ENCODE data around the gene PEMT. TPM values are rescaled to one million over a fixed set of nuclear protein-coding genes. Genes with fewer than 3 reads are reported as not detected.

The PEMT gene
- total and polyA plus RNA-seq, 2 donors (not counting 1 experiment from before 2014, with no cell fraction given), result 10.7 to 20.3 TPM

DNA sequence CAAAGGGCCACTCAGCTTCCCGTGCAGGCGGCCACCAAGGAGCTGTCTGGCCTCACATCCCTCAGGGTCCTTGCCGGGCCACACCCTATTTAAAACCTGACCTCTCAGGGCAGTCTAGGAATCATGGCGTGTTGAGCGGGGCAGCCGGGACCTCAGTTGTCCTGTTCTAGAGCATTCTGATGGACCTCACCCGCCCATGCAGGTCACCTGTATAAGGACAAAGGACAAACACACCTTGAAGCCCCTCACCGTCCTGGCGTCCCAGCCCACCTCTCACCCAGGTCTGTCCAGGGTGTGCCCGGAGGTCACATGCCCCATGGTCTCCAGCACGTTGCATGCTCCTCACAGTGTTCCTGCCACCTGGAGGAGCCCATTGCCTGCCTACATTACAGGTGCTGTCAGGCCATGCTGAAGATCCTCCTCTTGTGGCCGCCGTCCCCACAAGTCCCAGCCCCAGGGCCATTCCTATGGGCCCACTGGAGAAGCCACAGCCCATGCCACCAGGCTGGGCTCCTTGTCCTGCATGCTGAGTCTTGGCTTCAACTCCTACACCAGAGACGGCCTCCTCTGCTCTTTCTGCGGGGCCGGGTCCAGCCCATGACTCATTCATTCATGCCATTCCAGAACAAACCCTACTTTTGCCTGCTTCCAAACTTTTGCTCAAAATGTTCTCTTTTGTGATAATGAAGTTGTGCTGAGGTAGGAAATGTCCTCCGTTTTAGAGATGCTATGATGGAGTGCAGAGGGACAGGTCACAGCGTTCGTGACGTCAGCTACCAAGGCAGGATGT lies 46.3 kb downstream of the PEMT start:
- Histone ChIP-seq H3K79me2 (ENCODE audit: control insufficient read depth, insufficient read depth, low read length) (no peaks in the 10 kb centered on the region), H3K36me3 (replicated peaks in 1 of 2; ENCODE audit: control extremely low read depth in 1 of 2, control insufficient read depth in 1 of 2, extremely low read depth in 1 of 2, insufficient read depth in 2 of 2, low read length in 1 of 2) (no peaks in the 10 kb centered on the region), H3K4me1 (ENCODE audit: control insufficient read depth in 2 of 2, insufficient read depth in 2 of 2, low read length in 2 of 2) (no peaks in the 10 kb centered on the region), H3K4me2 (replicated peaks; ENCODE audit: low read depth, low read length, poor library complexity, severe bottlenecking) (no peak overlapping the region), H3K9ac (ENCODE audit: low read length) (no peak overlapping the region), H2AFZ (ENCODE audit: insufficient read depth, low read depth, low read length, poor library complexity, severe bottlenecking) (no peak overlapping the region), H3K27ac (ENCODE audit: low read length in 2 of 2) (no peak overlapping the region), H3K9me3 (ENCODE audit: control extremely low read depth in 1 of 3, control insufficient read depth in 2 of 3, insufficient read depth in 1 of 3, low read length in 2 of 3) (no peaks in the 10 kb centered on the region), H3K27me3 (replicated peaks in 1 of 4; ENCODE audit: control extremely low read depth in 1 of 4, control insufficient read depth in 3 of 4, insufficient read depth in 4 of 4, low read length in 3 of 4) (no peaks in the 10 kb centered on the region), H4K20me1 (ENCODE audit: control insufficient read depth, insufficient read depth, low read length, poor library complexity, severe bottlenecking) (no peaks in the 10 kb centered on the region), H3K4me3 (ENCODE audit: control extremely low read depth in 1 of 5, extremely low read depth in 1 of 5, insufficient read depth in 1 of 5, low read depth in 2 of 5, low read length in 4 of 5) (no peak overlapping the region)
- Mint-ChIP-seq H3K27ac (no peak overlapping the region), H3K4me1 (no peaks in the 10 kb centered on the region), H3K4me3 (no peak overlapping the region), H3K9me3 (ENCODE audit: insufficient read depth) (no peaks in the 10 kb centered on the region), H3K27me3 (no peaks in the 10 kb centered on the region)
- TF ChIP-seq, protein P1, sequence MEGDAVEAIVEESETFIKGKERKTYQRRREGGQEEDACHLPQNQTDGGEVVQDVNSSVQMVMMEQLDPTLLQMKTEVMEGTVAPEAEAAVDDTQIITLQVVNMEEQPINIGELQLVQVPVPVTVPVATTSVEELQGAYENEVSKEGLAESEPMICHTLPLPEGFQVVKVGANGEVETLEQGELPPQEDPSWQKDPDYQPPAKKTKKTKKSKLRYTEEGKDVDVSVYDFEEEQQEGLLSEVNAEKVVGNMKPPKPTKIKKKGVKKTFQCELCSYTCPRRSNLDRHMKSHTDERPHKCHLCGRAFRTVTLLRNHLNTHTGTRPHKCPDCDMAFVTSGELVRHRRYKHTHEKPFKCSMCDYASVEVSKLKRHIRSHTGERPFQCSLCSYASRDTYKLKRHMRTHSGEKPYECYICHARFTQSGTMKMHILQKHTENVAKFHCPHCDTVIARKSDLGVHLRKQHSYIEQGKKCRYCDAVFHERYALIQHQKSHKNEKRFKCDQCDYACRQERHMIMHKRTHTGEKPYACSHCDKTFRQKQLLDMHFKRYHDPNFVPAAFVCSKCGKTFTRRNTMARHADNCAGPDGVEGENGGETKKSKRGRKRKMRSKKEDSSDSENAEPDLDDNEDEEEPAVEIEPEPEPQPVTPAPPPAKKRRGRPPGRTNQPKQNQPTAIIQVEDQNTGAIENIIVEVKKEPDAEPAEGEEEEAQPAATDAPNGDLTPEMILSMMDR (IDR thresholded peaks at IDR 0.05), result no peak
- POLR2A ChIA-PET, result no interaction called here
- DNase-seq, result no peak
- CTCF ChIA-PET, result interaction anchor here (0.7 kb wide), 1 partner anchor 49 kb away, joined by 3 read pairs; the partner anchor contains the start of gene RASD1
- WGBS (ENCODE audit: insufficient coverage), result 97% methylated on average over 15 of the region's 20 CpGs
- intact Hi-C loops (cut with micrococcal nuclease), result no loop called here
- no peak for ATAC-seq (ENCODE audit: low read depth)

GRCh38 chr17:17542906-17543635 lies 48.4 kb downstream of the PEMT start:
- TF ChIP-seq, protein P1 (IDR thresholded peaks at IDR 0.05), result no peak
- no peak for TF ChIP-seq EZH2 (IDR thresholded peaks at IDR 0.05; ENCODE audit: borderline replicate concordance, insufficient read depth, low read depth, low read length, poor library complexity, severe bottlenecking)
- no peak overlapping the region for H3K9ac ChIP-seq (ENCODE audit: low read length)
- Mint-ChIP-seq H3K4me1 (no peaks in the 10 kb centered on the region), H3K27me3 (no peaks in the 10 kb centered on the region), H3K4me3 (no peak overlapping the region), H3K27ac (no peak overlapping the region), H3K9me3 (ENCODE audit: insufficient read depth) (no peaks in the 10 kb centered on the region)
- H3K4me2 ChIP-seq (replicated peaks; ENCODE audit: low read depth, low read length, poor library complexity, severe bottlenecking), result no peak overlapping the region
- no peak overlapping the region for H3K4me3 ChIP-seq (ENCODE audit: control extremely low read depth in 1 of 5, extremely low read depth in 1 of 5, insufficient read depth in 1 of 5, low read depth in 2 of 5, low read length in 4 of 5)
- no peak for DNase-seq
- POLR2A ChIA-PET, result no interaction called here
- no peak for ATAC-seq (ENCODE audit: low read depth)
- no peak overlapping the region for H2AFZ ChIP-seq (ENCODE audit: insufficient read depth, low read depth, low read length, poor library complexity, severe bottlenecking)
- CTCF ChIA-PET, result no interaction called here
- no peaks in the 10 kb centered on the region for H3K4me1 ChIP-seq (ENCODE audit: control insufficient read depth in 2 of 2, insufficient read depth in 2 of 2, low read length in 2 of 2)
- H3K79me2 ChIP-seq (ENCODE audit: control insufficient read depth, insufficient read depth, low read length), result no peaks in the 10 kb centered on the region
- 97% methylated on average over 22 of the region's 22 CpGs for WGBS (ENCODE audit: insufficient coverage)
- H4K20me1 ChIP-seq (ENCODE audit: control insufficient read depth, insufficient read depth, low read length, poor library complexity, severe bottlenecking), result no peaks in the 10 kb centered on the region
- intact Hi-C loops (cut with micrococcal nuclease), result no loop called here
- no peak overlapping the region for H3K27ac ChIP-seq (ENCODE audit: low read length in 2 of 2)
- H3K36me3 ChIP-seq (replicated peaks in 1 of 2; ENCODE audit: control extremely low read depth in 1 of 2, control insufficient read depth in 1 of 2, extremely low read depth in 1 of 2, insufficient read depth in 2 of 2, low read length in 1 of 2), result no peaks in the 10 kb centered on the region
- H3K9me3 ChIP-seq (ENCODE audit: control extremely low read depth in 1 of 3, control insufficient read depth in 2 of 3, insufficient read depth in 1 of 3, low read length in 2 of 3), result no peaks in the 10 kb centered on the region
- no peaks in the 10 kb centered on the region for H3K27me3 ChIP-seq (replicated peaks in 1 of 4; ENCODE audit: control extremely low read depth in 1 of 4, control insufficient read depth in 3 of 4, insufficient read depth in 4 of 4, low read length in 3 of 4)
